SK-N-SH treated with all-trans-retinoic acid at 6 μM for 48 hours (cell line): ENCODE measurements around the gene DDX52.

ENCODE experiments used
- ATAC-seq: fragments of 200-7000 bp; cut with Tn5 transposase; 3 replicates; pipeline ENCODE4 v1.9.1; 2020; ENCODE audit warnings: mild to moderate bottlenecking, moderate library complexity
- ARNTL ChIP-seq: fragments of 450-650 bp; formaldehyde crosslinking; IDR thresholded peaks from 2 replicates; pipeline ENCODE4 v1.5.0; 2020; ENCODE audit warnings: low read depth, mild to moderate bottlenecking, moderate library complexity, borderline replicate concordance
- CSDC2 ChIP-seq: fragments of 250-450 bp; sonication (Bioruptor Pico); IDR thresholded peaks from 2 replicates; pipeline ENCODE4 v1.5.0; 2020; ENCODE audit warnings: mild to moderate bottlenecking, moderate library complexity
- ESRRG ChIP-seq: fragments of 250-450 bp; sonication (Bioruptor Pico); IDR thresholded peaks from 2 replicates; pipeline ENCODE4 v1.6.1; 2021; ENCODE audit warnings: mild to moderate bottlenecking
- GLIS3 ChIP-seq: fragments of 250-450 bp; sonication (Bioruptor Pico); IDR thresholded peaks from 2 replicates; pipeline ENCODE4 v1.5.0; 2020; ENCODE audit warnings: mild to moderate bottlenecking, moderate library complexity
- ISL1 ChIP-seq: fragments of 250-450 bp; sonication (Bioruptor Pico); IDR thresholded peaks from 2 replicates; pipeline ENCODE4 v2.1.2; 2022; ENCODE audit warnings: mild to moderate bottlenecking, moderate library complexity
- OSR1 ChIP-seq: fragments of 250-450 bp; sonication (Bioruptor Pico); IDR thresholded peaks from 2 replicates; pipeline ENCODE4 v1.8.0; 2022; ENCODE audit warnings: moderate library complexity, mild to moderate bottlenecking, inconsistent platforms
- SNAI2 ChIP-seq: fragments of 250-450 bp; sonication (Bioruptor Pico); IDR thresholded peaks from 2 replicates; pipeline ENCODE4 v1.5.0; 2020; ENCODE audit warnings: mild to moderate bottlenecking, moderate library complexity
- TCF4 ChIP-seq: fragments of 250-450 bp; sonication (Bioruptor Pico); IDR thresholded peaks from 2 replicates; pipeline ENCODE4 v1.8.0; 2021; ENCODE audit warnings: mild to moderate bottlenecking, moderate library complexity, borderline replicate concordance
- TOX ChIP-seq: fragments of 250-450 bp; sonication (Bioruptor Pico); IDR thresholded peaks from 2 replicates; pipeline ENCODE4 v1.8.0; 2021; ENCODE audit warnings: mild to moderate bottlenecking, moderate library complexity, borderline replicate concordance
- ZC3H10 ChIP-seq: fragments of 250-450 bp; sonication (Bioruptor Pico); IDR thresholded peaks from 2 replicates; pipeline ENCODE4 v1.5.1; 2021; ENCODE audit warnings: mild to moderate bottlenecking, moderate library complexity
- ZFP3 ChIP-seq: fragments of 250-450 bp; sonication (Bioruptor Pico); IDR thresholded peaks from 2 replicates; pipeline ENCODE4 v1.5.0; 2020; ENCODE audit warnings: mild to moderate bottlenecking, moderate library complexity
- ZNF70 ChIP-seq: fragments of 450-650 bp; formaldehyde crosslinking; IDR thresholded peaks from 2 replicates; pipeline ENCODE4 v1.5.0; 2020; ENCODE audit warnings: mild to moderate bottlenecking, moderate library complexity
- ZNF8 ChIP-seq: fragments of 450-650 bp; formaldehyde crosslinking; IDR thresholded peaks from 2 replicates; pipeline ENCODE4 v1.5.0; 2020; ENCODE audit warnings: mild to moderate bottlenecking, moderate library complexity
- TF ChIP-seq, protein P1 (sequence below): fragments of 250-450 bp; sonication (Bioruptor Pico); IDR thresholded peaks from 2 replicates; pipeline ENCODE4 v1.5.1; 2020; ENCODE audit warnings: low read depth, mild to moderate bottlenecking, moderate library complexity
- TF ChIP-seq, protein P2 (sequence below): fragments of 250-450 bp; sonication (Bioruptor Pico); IDR thresholded peaks from 2 replicates; pipeline ENCODE4 v1.5.0; 2020; ENCODE audit warnings: mild to moderate bottlenecking, moderate library complexity
- TF ChIP-seq, protein P3 (sequence below): fragments of 250-450 bp; sonication (Bioruptor Pico); IDR thresholded peaks from 2 replicates; pipeline ENCODE4 v1.8.0; 2021; ENCODE audit warnings: low read depth, mild to moderate bottlenecking, moderate library complexity, borderline replicate concordance
- TF ChIP-seq, protein P4 (sequence below): fragments of 250-450 bp; sonication (Bioruptor Pico); IDR thresholded peaks from 2 replicates; pipeline ENCODE4 v1.5.1; 2021; ENCODE audit warnings: mild to moderate bottlenecking, moderate library complexity

The DDX52 gene

DNA sequence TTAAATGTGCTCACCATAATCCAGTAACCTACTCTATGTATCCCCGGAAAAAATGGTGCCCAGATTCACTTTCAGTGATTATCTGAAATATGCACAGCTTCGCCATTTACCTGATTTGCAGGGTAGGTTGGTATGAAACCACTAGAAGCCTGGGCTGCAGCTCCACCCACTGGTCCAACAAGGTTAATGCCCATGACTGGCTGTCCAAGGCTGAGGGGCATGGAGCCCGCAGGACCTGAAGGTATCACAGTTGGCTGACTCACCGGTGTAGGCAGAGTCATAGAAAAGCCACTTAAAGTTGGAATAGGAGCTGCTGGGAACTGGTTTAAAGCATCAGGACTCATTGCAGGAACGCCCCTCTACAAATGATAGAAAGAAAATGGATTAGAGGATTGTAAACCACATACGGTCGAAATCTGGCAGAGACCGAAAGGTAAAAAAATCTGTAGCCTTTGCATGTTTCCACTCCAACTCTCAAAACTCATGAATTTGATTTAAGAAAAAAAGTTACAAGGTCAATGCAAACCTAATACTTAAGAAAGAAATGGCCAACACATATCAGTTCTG lies 72.6 kb downstream of the DDX52 start:
- peak; percentile 100 for ATAC-seq
- no peak for TF ChIP-seq TCF4 (CRISPR knock-in tag)

DNA sequence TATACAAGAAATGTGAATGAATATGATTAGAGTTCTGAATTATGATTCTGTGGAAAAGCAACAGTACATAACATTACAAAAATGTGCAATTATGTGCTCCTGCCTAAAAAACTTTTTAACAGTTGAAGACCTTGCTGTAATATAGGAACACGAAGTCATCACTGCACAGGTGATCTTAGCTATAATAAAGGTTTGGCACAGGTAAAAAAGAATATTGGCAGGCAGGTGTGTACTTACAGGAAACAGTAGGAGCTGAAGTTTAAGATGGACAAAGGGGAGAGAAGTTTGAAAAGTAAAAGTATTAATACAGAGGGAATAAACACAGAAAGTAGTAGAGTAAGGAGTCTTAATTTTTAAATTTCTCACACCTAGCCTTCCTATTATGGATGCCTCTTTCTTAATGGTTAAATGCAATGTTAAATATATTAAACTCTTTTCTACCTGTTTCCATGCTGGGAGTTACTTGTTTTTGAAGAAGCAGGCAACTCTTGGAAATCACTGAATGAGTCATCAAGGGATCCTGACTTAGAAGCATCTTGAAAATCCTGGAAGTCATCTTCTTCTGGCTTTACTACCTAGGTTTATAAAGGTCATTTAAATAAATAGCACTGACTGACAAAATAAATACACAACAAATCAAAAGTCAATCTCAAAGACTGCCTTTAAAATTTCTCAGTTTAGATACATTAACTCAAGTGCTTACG lies 74.7 kb downstream of the DDX52 start:
- ATAC-seq = no peak

DNA sequence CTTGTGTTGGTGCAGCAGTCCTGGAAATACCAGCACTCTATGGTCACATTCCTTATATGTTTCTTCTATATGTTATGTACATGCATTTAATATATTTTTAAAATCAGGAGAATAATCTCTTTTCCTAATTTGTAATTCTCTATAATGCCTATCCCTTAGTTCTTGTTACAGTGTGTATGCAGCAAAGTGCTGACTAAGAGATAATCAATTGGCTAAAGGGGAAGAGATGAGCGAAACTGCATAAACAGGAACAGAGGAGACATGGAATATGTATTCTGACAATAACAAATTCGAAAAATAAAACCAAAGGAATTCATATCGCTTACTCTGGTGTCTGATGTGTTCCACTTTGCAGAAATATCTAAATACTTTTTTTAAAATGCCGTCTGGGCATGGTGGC lies 75.7 kb downstream of the DDX52 start:
- TF ChIP-seq OSR1 (CRISPR knock-in tag) (no peak), ARNTL (CRISPR knock-in tag) (no peak), TCF4 (CRISPR knock-in tag) (no peak), GLIS3 (CRISPR knock-in tag) (no peak), SNAI2 (CRISPR knock-in tag) (no peak), CSDC2 (no peak)
- TF ChIP-seq, protein P1, sequence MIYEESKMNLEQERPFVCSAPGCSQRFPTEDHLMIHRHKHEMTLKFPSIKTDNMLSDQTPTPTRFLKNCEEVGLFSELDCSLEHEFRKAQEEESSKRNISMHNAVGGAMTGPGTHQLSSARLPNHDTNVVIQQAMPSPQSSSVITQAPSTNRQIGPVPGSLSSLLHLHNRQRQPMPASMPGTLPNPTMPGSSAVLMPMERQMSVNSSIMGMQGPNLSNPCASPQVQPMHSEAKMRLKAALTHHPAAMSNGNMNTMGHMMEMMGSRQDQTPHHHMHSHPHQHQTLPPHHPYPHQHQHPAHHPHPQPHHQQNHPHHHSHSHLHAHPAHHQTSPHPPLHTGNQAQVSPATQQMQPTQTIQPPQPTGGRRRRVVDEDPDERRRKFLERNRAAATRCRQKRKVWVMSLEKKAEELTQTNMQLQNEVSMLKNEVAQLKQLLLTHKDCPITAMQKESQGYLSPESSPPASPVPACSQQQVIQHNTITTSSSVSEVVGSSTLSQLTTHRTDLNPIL (CRISPR knock-in tag) = no peak
- TF ChIP-seq, protein P2, sequence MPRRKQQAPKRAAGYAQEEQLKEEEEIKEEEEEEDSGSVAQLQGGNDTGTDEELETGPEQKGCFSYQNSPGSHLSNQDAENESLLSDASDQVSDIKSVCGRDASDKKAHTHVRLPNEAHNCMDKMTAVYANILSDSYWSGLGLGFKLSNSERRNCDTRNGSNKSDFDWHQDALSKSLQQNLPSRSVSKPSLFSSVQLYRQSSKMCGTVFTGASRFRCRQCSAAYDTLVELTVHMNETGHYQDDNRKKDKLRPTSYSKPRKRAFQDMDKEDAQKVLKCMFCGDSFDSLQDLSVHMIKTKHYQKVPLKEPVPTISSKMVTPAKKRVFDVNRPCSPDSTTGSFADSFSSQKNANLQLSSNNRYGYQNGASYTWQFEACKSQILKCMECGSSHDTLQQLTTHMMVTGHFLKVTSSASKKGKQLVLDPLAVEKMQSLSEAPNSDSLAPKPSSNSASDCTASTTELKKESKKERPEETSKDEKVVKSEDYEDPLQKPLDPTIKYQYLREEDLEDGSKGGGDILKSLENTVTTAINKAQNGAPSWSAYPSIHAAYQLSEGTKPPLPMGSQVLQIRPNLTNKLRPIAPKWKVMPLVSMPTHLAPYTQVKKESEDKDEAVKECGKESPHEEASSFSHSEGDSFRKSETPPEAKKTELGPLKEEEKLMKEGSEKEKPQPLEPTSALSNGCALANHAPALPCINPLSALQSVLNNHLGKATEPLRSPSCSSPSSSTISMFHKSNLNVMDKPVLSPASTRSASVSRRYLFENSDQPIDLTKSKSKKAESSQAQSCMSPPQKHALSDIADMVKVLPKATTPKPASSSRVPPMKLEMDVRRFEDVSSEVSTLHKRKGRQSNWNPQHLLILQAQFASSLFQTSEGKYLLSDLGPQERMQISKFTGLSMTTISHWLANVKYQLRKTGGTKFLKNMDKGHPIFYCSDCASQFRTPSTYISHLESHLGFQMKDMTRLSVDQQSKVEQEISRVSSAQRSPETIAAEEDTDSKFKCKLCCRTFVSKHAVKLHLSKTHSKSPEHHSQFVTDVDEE = no peak
- TF ChIP-seq, protein P3, sequence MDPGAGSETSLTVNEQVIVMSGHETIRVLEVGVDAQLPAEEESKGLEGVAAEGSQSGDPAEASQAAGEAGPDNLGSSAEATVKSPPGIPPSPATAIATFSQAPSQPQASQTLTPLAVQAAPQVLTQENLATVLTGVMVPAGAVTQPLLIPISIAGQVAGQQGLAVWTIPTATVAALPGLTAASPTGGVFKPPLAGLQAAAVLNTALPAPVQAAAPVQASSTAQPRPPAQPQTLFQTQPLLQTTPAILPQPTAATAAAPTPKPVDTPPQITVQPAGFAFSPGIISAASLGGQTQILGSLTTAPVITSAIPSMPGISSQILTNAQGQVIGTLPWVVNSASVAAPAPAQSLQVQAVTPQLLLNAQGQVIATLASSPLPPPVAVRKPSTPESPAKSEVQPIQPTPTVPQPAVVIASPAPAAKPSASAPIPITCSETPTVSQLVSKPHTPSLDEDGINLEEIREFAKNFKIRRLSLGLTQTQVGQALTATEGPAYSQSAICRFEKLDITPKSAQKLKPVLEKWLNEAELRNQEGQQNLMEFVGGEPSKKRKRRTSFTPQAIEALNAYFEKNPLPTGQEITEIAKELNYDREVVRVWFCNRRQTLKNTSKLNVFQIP = no peak
- ATAC-seq = no peak

More for the DNA sequence above, 74.7 kb downstream of the DDX52 start:
- TF ChIP-seq ZC3H10 (CRISPR knock-in tag) (no peak), ARNTL (CRISPR knock-in tag) (no peak), ESRRG (no peak), ISL1 (no peak), ZFP3 (CRISPR knock-in tag) (no peak), ZNF70 (CRISPR knock-in tag) (no peak), OSR1 (CRISPR knock-in tag) (no peak), TOX (no peak), ZNF8 (CRISPR knock-in tag) (no peak), SNAI2 (CRISPR knock-in tag) (no peak)
- TF ChIP-seq, protein P3 = no peak
- TF ChIP-seq, protein P4, sequence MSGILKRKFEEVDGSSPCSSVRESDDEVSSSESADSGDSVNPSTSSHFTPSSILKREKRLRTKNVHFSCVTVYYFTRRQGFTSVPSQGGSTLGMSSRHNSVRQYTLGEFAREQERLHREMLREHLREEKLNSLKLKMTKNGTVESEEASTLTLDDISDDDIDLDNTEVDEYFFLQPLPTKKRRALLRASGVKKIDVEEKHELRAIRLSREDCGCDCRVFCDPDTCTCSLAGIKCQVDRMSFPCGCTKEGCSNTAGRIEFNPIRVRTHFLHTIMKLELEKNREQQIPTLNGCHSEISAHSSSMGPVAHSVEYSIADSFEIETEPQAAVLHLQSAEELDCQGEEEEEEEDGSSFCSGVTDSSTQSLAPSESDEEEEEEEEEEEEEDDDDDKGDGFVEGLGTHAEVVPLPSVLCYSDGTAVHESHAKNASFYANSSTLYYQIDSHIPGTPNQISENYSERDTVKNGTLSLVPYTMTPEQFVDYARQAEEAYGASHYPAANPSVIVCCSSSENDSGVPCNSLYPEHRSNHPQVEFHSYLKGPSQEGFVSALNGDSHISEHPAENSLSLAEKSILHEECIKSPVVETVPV = no peak
- TF ChIP-seq, protein P1 (CRISPR knock-in tag) = no peak
